ENCODE measurements around the gene HECA. TPM values are rescaled to one million over a fixed set of nuclear protein-coding genes. Genes with fewer than 3 reads are reported as not detected.

HECA gene
- total and polyA plus RNA-seq, 2 of the 8 experiments (the other 6 are each of a cell fraction or from before 2014, with no cell fraction given): 2.4 to 9.2 TPM

- no peak for TF ChIP-seq TAF7 (optimal IDR thresholded peaks at IDR 0.05; ENCODE audit: borderline replicate concordance, low read depth, low read length)
- TF ChIP-seq CHD1 (IDR thresholded peaks at IDR 0.05; ENCODE audit: low read depth, low read length): no peak
- no peak for TF ChIP-seq RXRA (IDR thresholded peaks at IDR 0.05; ENCODE audit: insufficient read depth, low read depth, low read length)
- TF ChIP-seq RFX5 (IDR thresholded peaks at IDR 0.05; ENCODE audit: borderline replicate concordance, low read depth, low read length): no peak
- TF ChIP-seq SUZ12 (IDR thresholded peaks at IDR 0.05; ENCODE audit: low read length): no peak
These were observed 51.8 kb downstream of the HECA start (continued) for GRCh38 chr6:139186692-139187091.
